HUES64 (cell line): ENCODE results near the gene TMEM147. TPM values are rescaled to one million over a fixed set of nuclear protein-coding genes. Genes with fewer than 3 reads are reported as not detected.
A peak's percentile ranks its signal among the peaks of the same experiment; 100 is the strongest.

Experiments used
- H3K27ac ChIP-seq: 2 replicates; pipeline ENCODE4 v1.7.0; 2013; ENCODE audit warnings: low read depth, low read length, inconsistent platforms
- H3K27me3 ChIP-seq: 2 replicates; pipeline ENCODE4 v1.6.1; 2013; ENCODE audit warnings: mild to moderate bottlenecking, low read length; ENCODE audit not compliant: insufficient read depth
- H3K36me3 ChIP-seq: 2 replicates; pipeline ENCODE4 v1.6.1; 2013; ENCODE audit warnings: mild to moderate bottlenecking, low read length; ENCODE audit not compliant: insufficient read depth
- H3K4me1 ChIP-seq: 2 replicates; pipeline ENCODE4 v1.6.1; 2013; ENCODE audit warnings: mild to moderate bottlenecking, low read length, moderate library complexity; ENCODE audit not compliant: insufficient read depth
- H3K4me3 ChIP-seq: 2 replicates; pipeline ENCODE4 v1.5.1; 2013; ENCODE audit warnings: mild to moderate bottlenecking, low read length, moderate library complexity
- H3K9ac ChIP-seq: 2 replicates; pipeline ENCODE4 v1.6.1; 2013; ENCODE audit warnings: mild to moderate bottlenecking, low read depth, low read length
- H3K9me3 ChIP-seq: 2 replicates; pipeline ENCODE4 v1.6.1; 2013; ENCODE audit warnings: low read depth, low read length; ENCODE audit not compliant: insufficient read depth
- WGBS: fragments of 150-250, 120-280 bp; methylation state at CpG from one replicate; pipeline ENCODE4 v1.1.7; 2013; ENCODE audit warnings: missing lambda C conversion rate; 5-methylcytosine and 5-hydroxymethylcytosine counted together
- polyA plus RNA-seq, 2 experiments: library from polyadenylated mRNA; stranded (reverse); fragments of 50-300 nt; gene quantifications; one replicate each; pipeline ENCODE4 v1.2.3, GENCODE V29; 2013

Gene TMEM147
- 110 TPM for polyA plus RNA-seq (2013, experiment 1 of 2)
- polyA plus RNA-seq (2013, experiment 2 of 2), result 114 TPM

DNA sequence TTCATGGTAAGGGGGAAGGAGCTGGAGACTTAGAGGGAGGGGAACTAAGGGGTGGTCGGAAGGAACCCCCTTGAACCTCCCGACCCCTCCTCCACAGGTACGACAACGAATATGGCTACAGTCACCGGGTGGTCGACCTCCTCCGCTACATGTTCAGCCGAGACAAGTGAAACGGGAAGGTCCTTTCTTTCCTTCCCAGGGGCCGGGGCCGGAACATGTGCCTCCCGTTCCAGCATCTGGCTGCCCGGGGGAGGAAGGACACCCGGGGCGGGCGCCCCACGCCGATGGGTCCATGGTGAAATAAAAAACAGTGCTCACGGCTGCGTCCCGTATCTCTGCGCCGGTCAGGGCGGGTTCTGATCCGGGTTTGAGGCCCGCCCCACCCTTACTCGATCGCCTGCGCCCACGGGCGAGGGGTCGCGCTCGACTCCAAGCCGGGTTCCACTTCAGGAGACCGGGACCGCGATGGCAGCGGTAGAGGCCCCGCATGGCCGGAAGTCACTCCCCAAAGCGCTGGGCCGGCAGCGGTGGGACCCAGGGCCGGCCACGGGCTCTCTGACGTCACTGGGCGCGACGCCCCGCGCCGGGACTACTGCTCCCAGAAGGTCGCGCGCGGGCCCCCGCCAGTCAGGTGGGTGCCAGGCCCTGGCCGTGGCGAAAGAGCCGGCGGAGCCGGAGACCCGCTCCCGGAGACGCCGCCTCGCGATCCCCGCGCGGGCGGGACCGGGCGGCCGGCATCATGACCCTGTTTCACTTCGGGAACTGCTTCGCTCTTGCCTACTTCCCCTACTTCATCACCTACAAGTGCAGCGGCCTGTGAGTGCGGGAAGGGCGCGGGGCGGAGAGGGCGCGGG, at the start of gene TMEM147:
Gene TMEM147 (plus strand): TSS at position 626 of the 854 bp plus-strand sequence. CDS start 114 bp downstream, at position 740.
- Histone ChIP-seq H3K4me3 (peak within 1 kb of the TSS; percentile 84), H3K4me1 (peaks cover 7% of the 10 kb centered on the region), H3K27me3 (no peaks in the 10 kb centered on the region), H3K9me3 (no peaks in the 10 kb centered on the region), H3K9ac (peak within 1 kb of the TSS; percentile 97), H3K36me3 (peaks cover 38% of the 10 kb centered on the region), H3K27ac (peak within 1 kb of the TSS; percentile 78)
- WGBS, result under 1% methylated on average over 84 of the region's 85 CpGs

- WGBS, result 91% methylated on average over 14 of the region's 14 CpGs
- Histone ChIP-seq H3K36me3 (peaks cover 47% of the 10 kb centered on the region), H3K27me3 (no peaks in the 10 kb centered on the region), H3K9me3 (no peaks in the 10 kb centered on the region), H3K9ac (no peak overlapping the region), H3K27ac (no peak overlapping the region), H3K4me3 (no peak overlapping the region), H3K4me1 (no peaks in the 10 kb centered on the region)
Measured at GRCh38 chr19:35497406-35497805, 48.0 kb upstream of the TMEM147 start.

DNA sequence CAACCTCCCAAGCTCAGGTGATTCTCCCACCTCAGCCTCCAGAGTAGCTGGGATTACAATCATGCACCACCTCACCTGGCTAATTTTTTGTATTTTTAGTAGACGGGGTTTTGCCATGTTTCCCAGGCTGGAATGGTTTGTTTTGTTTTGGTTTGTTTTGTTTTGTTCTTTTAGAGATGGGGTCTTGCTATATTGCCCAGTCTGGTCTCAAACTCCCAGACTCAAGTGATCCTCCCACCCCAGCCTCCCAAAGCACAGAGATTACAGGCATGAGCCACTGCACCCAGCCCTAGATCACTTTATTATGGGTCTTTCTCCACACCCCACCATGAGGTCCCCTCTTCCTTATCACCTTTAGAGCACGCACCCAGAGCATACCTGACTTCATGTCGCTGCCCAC, 47.2 kb upstream of the TMEM147 start:
- Histone ChIP-seq H3K27me3 (no peaks in the 10 kb centered on the region), H3K36me3 (peaks cover 55% of the 10 kb centered on the region), H3K4me3 (no peak overlapping the region), H3K27ac (no peak overlapping the region), H3K4me1 (no peaks in the 10 kb centered on the region), H3K9me3 (no peaks in the 10 kb centered on the region), H3K9ac (no peak overlapping the region)
- WGBS, result 95% methylated on average over 2 of the region's 3 CpGs

DNA sequence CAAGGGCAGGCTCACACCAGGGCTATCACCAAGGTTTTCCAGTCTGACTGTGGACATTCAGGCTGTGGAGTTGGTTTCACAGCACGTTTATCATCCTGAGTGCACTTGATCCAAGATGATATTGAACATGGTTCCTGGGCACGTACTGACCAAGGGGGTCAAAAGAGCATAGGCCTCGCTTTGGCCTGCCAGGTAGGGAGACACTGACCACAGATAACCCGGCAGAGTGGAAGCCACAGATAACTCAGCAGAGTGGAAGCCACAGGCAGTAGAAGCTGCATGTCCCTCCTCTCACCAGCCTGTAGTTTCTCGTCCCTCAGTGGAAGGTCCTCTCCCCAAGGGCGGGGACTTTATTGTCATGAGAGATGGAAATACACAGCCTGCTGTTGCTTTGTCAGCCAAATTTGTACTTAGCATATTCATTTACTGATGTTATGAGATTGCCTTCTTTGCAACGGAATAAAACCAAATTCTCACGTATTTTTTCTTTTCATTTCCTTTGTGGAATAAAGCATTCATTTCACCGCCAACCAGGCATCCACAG, 46.4 kb upstream of the TMEM147 start:
- Histone ChIP-seq H3K9me3 (no peaks in the 10 kb centered on the region), H3K4me1 (no peaks in the 10 kb centered on the region), H3K4me3 (no peak overlapping the region), H3K27ac (no peak overlapping the region), H3K36me3 (peaks cover 61% of the 10 kb centered on the region), H3K9ac (no peak overlapping the region), H3K27me3 (no peaks in the 10 kb centered on the region)
- WGBS, result 81% methylated on average over 9 of the region's 9 CpGs

DNA sequence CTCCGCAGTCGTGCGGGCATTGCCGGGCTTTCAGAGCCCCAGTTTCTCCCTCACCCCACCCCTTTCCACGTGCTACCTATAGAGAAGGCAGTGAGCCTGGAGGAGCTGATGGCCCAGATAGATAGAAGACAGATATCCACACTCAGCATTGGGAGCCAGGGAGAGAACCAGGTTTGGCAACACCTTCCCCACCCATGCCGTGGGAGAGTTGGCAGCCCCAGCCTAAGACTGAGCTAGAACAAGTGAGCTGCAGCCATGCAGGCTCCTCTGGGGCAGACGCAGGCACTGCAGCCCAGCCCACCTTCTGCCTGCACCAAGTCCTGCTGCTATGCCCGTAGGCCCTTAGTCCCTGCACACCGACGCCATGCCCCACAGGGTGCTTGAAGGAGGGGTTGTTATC, 44.8 kb upstream of the TMEM147 start:
- no peaks in the 10 kb centered on the region for H3K27me3 ChIP-seq
- WGBS, result 99% methylated on average over 6 of the region's 10 CpGs

GRCh38 chr19:35501684-35502083, 43.7 kb upstream of the TMEM147 start:
- Histone ChIP-seq H3K27me3 (no peaks in the 10 kb centered on the region), H3K4me1 (no peaks in the 10 kb centered on the region), H3K9ac (no peak overlapping the region), H3K27ac (no peak overlapping the region), H3K4me3 (no peak overlapping the region), H3K36me3 (peaks cover 86% of the 10 kb centered on the region), H3K9me3 (no peaks in the 10 kb centered on the region)
- WGBS, result 84% methylated on average over 10 of the region's 15 CpGs

More for the DNA sequence above, 44.8 kb upstream of the TMEM147 start:
- peaks cover 77% of the 10 kb centered on the region for H3K36me3 ChIP-seq
- H3K4me1 ChIP-seq, result no peaks in the 10 kb centered on the region
- H3K4me3 ChIP-seq, result no peak overlapping the region
- H3K9ac ChIP-seq, result no peak overlapping the region
- no peak overlapping the region for H3K27ac ChIP-seq
- H3K9me3 ChIP-seq, result no peaks in the 10 kb centered on the region

- Histone ChIP-seq H3K27me3 (no peaks in the 10 kb centered on the region), H3K9me3 (no peaks in the 10 kb centered on the region), H3K36me3 (peaks cover 93% of the 10 kb centered on the region), H3K27ac (no peak overlapping the region), H3K4me1 (no peaks in the 10 kb centered on the region), H3K4me3 (no peak overlapping the region), H3K9ac (no peak overlapping the region)
- WGBS, result no CpG with 5 or more reads among the region's 4 CpGs
Measured at GRCh38 chr19:35502751-35503150, 42.7 kb upstream of the TMEM147 start.

DNA sequence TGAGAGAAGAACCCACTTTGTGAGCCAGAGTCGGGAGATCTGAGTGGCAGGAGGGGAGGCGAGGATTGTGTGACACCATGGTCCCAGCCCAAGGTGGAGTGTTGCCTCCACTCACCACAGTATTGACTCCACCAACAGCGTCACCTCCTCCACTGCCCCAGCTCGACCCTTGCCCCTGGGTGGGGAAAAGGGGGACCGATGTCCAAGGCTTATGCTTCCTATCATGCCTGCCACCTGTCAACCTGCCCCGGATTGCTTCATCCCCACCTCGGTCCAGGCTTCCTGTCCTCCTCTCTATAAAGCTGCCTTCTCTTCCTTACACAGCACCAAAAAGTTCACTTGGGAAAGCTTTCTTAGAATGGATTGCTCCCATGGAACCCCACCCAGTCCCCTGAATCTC, 39.4 kb upstream of the TMEM147 start:
- Histone ChIP-seq H3K9me3 (no peaks in the 10 kb centered on the region), H3K27ac (no peak overlapping the region), H3K9ac (no peak overlapping the region), H3K36me3 (peaks cover 66% of the 10 kb centered on the region), H3K4me1 (peaks cover 8% of the 10 kb centered on the region; the same call in 1 of the 2 replicates), H3K4me3 (no peak overlapping the region), H3K27me3 (peaks cover 5% of the 10 kb centered on the region)
- 94% methylated on average over 7 of the region's 7 CpGs for WGBS

GRCh38 chr19:35507561-35507960, 37.9 kb upstream of the TMEM147 start:
- no peak overlapping the region for H3K27ac ChIP-seq
- no peaks in the 10 kb centered on the region for H3K9me3 ChIP-seq
- peaks cover 8% of the 10 kb centered on the region; the same call in 1 of the 2 replicates for H3K4me1 ChIP-seq
- 95% methylated on average over 11 of the region's 11 CpGs for WGBS
- H3K9ac ChIP-seq, result no peak overlapping the region
- peaks cover 53% of the 10 kb centered on the region for H3K36me3 ChIP-seq
- no peak overlapping the region for H3K4me3 ChIP-seq
- peaks cover 8% of the 10 kb centered on the region for H3K27me3 ChIP-seq

DNA sequence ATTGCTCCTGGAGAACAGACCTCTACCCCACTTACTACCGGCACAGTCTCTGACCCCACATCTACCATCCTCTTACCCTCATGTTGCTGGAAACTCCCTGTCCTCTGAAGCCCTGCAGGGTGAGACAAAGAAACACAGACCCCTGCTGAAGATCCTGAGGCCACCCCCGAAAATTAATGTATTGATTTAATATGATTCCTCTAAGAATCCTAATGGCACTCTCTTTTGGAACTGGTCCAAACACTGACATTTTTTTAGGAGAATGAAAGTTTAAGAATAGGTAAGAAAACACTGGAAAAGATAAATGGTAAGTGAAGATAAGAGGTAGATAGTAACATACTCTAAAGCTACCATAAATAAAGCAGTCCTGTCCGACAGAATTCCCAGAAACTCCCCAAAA, 37.3 kb upstream of the TMEM147 start:
- Histone ChIP-seq H3K9ac (no peak overlapping the region), H3K36me3 (peaks cover 48% of the 10 kb centered on the region), H3K4me1 (peaks cover 9% of the 10 kb centered on the region), H3K9me3 (no peaks in the 10 kb centered on the region), H3K4me3 (peak overlapping the region; percentile 82), H3K27me3 (peaks cover 8% of the 10 kb centered on the region), H3K27ac (no peak overlapping the region)
- WGBS, result 91% methylated on average over 2 of the region's 3 CpGs

DNA sequence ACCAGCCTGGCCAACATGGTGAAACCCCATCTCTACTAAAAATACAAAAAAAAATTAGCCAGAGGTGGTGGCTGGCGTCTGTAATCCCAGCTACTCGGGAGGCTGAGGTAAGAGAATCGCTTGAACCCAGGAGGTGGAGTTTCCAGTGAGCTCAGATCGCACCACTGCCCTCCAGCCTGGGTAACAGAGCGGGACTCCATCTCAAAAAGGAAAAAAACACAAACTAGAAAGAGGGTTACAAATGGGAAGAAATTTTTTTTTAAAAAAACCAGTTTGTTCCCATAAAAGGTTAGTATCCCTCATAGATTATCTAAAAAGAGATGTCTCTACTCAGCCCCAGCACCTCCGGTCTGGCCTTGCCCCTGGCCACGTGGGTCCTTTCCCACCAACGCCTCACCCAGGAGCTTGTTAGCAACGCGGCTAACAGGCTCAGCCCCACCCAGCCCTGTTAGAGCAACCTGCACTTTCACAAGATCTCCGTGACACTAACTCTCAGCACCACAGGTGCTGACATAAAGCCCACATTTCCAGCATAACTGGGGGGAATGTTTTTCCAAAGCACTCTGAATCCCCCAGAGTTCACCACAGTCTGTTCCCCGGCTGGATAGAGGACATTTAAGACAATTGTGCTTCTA, 36.3 kb upstream of the TMEM147 start:
- H3K4me3 ChIP-seq, result peak overlapping the region; percentile 82
- H3K27me3 ChIP-seq, result peaks cover 8% of the 10 kb centered on the region
- 2% methylated on average over 10 of the region's 12 CpGs for WGBS
- H3K4me1 ChIP-seq, result peaks cover 14% of the 10 kb centered on the region
- peaks cover 40% of the 10 kb centered on the region for H3K36me3 ChIP-seq
- no peaks in the 10 kb centered on the region for H3K9me3 ChIP-seq
- peak overlapping the region; percentile 93 for H3K27ac ChIP-seq
- H3K9ac ChIP-seq, result peak overlapping the region; percentile 94
